Loucy (cell line): Measurements from ENCODE around the gene KLHDC10.
"Not testable (repeated sequence)": the region's sequence is repeated elsewhere in the genome, so short reads cannot be mapped to it uniquely, and the experiment has no call there.

Experiments used
- H2AFZ ChIP-seq: fragments of 200-600 bp; sonication (generic); 2 replicates; pipeline ENCODE4 v1.6.0; 2016; ENCODE audit warnings: antibody characterized with exemption, mild to moderate bottlenecking, low read length, moderate library complexity
- H3F3A ChIP-seq: fragments of 200-600 bp; 2 replicates; pipeline ENCODE4 v1.6.0; 2016; ENCODE audit warnings: antibody characterized with exemption, low read depth, mild to moderate bottlenecking
- H3K27me3 ChIP-seq: fragments of 200-600 bp; sonication (generic); 2 replicates; pipeline ENCODE4 v1.6.1; 2014; ENCODE audit warnings: low read length, mild to moderate bottlenecking; ENCODE audit not compliant: insufficient read depth, poor library complexity, severe bottlenecking
- H3K36me3 ChIP-seq: fragments of 200-600 bp; sonication (generic); 2 replicates; pipeline ENCODE4 v1.6.1; 2016; ENCODE audit warnings: low read length; ENCODE audit not compliant: insufficient read depth
- H3K4me1 ChIP-seq: fragments of 200-600 bp; sonication (generic); 2 replicates; pipeline ENCODE4 v1.5.1; 2014; ENCODE audit warnings: low read length, mild to moderate bottlenecking; ENCODE audit not compliant: insufficient read depth, poor library complexity, severe bottlenecking
- H3K4me2 ChIP-seq: fragments of 200-600 bp; sonication (generic); 2 replicates; pipeline ENCODE4 v1.6.0; 2014; ENCODE audit warnings: antibody characterized with exemption, low read length, low read depth, mild to moderate bottlenecking; ENCODE audit not compliant: poor library complexity, severe bottlenecking
- H3K4me3 ChIP-seq: fragments of 200-600 bp; sonication (generic); 2 replicates; pipeline ENCODE4 v1.5.1; 2014; ENCODE audit warnings: low read length, mild to moderate bottlenecking, mixed read lengths; ENCODE audit not compliant: poor library complexity, severe bottlenecking
- H3K79me2 ChIP-seq: fragments of 200-600 bp; sonication (generic); 2 replicates; pipeline ENCODE4 v1.6.1; 2014; ENCODE audit warnings: low read length; ENCODE audit not compliant: insufficient read depth
- H3K9ac ChIP-seq: fragments of 200-600 bp; sonication (generic); 2 replicates; pipeline ENCODE4 v1.6.0; 2014; ENCODE audit warnings: mild to moderate bottlenecking, low read depth, low read length, moderate library complexity; ENCODE audit not compliant: poor library complexity, severe bottlenecking
- H3K9me2 ChIP-seq: fragments of 200-600 bp; sonication (generic); replicated peaks from 2 replicates; pipeline ENCODE4 v1.6.1; 2016; ENCODE audit warnings: low read depth, low read length, mixed read lengths
- H3K9me3 ChIP-seq: fragments of 200-600 bp; sonication (generic); 2 replicates; pipeline ENCODE4 v1.6.1; 2014; ENCODE audit warnings: mild to moderate bottlenecking, antibody characterized with exemption, low read length, low read depth; ENCODE audit not compliant: insufficient read depth
- H4K20me1 ChIP-seq: fragments of 200-600 bp; sonication (generic); 2 replicates; pipeline ENCODE4 v1.6.0; 2014; ENCODE audit warnings: antibody characterized with exemption, low read length, mild to moderate bottlenecking; ENCODE audit not compliant: insufficient read depth, poor library complexity, severe bottlenecking
- EZH2phosphoT487 ChIP-seq: fragments of 200-600 bp; IDR thresholded peaks from 2 replicates; pipeline ENCODE4 v1.6.1; 2018; ENCODE audit warnings: antibody characterized with exemption, mild to moderate bottlenecking, moderate library complexity, borderline replicate concordance
- TF ChIP-seq, protein P1 (sequence below): fragments of 200-600 bp; sonication (generic); conservative IDR thresholded peaks from 2 replicates; pipeline ENCODE4 v1.5.1; 2014; ENCODE audit warnings: mild to moderate bottlenecking, antibody characterized with exemption, low read length

KLHDC10 gene

DNA sequence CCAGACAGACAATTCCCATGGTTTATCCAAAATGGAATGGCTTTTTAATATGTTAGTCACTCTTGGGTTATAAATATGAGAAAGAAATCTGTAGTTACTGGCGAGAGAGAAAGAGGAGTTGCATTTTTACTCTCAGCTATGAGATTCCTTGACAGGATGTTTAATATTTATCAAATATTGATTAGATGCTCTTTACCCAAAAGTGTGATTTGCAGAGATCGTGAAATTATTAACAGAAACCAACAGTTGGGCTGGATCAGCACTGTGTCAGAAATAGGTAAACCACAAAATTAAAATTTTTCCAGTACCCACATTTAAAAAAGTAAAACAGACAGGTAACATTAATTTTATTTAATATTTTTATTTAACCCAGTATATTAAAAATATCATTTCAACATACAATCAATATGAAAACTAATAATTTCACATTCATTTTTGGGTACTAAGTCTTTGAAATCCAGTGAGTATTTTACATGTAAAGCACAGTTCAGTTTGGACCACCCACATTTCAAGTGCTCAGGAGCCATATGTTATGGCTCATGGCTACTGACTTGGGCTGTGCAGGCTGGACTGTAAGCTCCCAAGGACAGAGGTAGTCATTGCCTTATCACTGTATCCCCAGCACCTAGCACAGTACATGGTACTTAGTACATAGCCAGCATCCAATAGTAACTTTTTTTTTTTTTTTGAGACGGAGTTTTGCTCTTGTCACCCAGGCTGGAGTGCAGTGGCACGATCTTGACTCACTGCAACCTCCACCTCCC is 42.5 kb downstream of the KLHDC10 start:
- Histone ChIP-seq H3K4me1 (no peaks in the 10 kb centered on the region), H3K4me2 (no peak overlapping the region), H3K4me3 (no peak overlapping the region), H3K9me2 (no peaks in the 10 kb centered on the region), H3K79me2 (no peaks in the 10 kb centered on the region), H4K20me1 (no peaks in the 10 kb centered on the region), H3K27me3 (no peaks in the 10 kb centered on the region), H3K36me3 (no peaks in the 10 kb centered on the region), H3K9me3 (no peaks in the 10 kb centered on the region), H3F3A (no peaks in the 10 kb centered on the region), H3K9ac (no peak overlapping the region), H2AFZ (no peak overlapping the region)
- TF ChIP-seq, protein P1, sequence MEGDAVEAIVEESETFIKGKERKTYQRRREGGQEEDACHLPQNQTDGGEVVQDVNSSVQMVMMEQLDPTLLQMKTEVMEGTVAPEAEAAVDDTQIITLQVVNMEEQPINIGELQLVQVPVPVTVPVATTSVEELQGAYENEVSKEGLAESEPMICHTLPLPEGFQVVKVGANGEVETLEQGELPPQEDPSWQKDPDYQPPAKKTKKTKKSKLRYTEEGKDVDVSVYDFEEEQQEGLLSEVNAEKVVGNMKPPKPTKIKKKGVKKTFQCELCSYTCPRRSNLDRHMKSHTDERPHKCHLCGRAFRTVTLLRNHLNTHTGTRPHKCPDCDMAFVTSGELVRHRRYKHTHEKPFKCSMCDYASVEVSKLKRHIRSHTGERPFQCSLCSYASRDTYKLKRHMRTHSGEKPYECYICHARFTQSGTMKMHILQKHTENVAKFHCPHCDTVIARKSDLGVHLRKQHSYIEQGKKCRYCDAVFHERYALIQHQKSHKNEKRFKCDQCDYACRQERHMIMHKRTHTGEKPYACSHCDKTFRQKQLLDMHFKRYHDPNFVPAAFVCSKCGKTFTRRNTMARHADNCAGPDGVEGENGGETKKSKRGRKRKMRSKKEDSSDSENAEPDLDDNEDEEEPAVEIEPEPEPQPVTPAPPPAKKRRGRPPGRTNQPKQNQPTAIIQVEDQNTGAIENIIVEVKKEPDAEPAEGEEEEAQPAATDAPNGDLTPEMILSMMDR: no peak
- no peak for TF ChIP-seq EZH2phosphoT487

DNA sequence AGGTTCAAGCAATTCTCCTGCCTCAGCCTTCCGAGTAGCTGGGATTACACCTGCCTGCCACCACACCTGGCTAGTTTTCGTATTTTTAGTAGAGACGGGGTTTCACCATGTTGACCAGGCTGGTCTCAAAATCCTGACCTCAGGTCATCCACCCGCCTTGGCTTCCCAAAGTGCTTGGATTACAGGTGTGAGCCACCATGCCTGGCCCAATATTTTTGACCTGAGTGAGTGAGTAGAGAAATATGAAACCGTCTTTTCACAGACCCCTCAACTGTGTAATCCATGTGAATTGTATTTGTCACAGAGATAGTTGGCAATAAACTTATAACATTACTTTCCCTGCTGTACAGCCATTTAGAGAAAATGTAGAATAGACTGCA is 43.1 kb downstream of the KLHDC10 start:
- not testable (repeated sequence) for H3K9ac ChIP-seq, H3K4me3 ChIP-seq, H3K9me3 ChIP-seq, H3K79me2 ChIP-seq, H3F3A ChIP-seq, H4K20me1 ChIP-seq, H3K27me3 ChIP-seq, H2AFZ ChIP-seq, H3K9me2 ChIP-seq, H3K4me2 ChIP-seq, H3K4me1 ChIP-seq, H3K36me3 ChIP-seq

DNA sequence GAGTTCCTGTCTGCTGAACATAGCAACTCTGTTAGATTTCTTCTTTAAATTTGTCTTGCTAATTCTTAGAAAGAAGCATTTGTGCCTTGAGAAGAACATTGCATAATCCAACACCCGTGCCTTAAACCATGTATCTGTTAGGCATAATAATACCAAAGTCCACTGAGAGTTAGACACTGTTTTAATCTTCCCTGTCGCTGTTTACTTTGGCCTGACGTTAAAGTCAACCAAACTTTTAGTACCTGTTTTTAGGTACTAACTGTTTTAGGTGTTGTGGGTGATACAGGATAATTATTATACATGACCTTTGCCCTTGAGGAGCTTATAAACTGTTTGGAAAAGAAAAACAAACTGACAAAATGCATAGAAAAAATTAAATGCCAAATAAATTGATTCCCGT is 43.6 kb downstream of the KLHDC10 start:
- H3K9me2 ChIP-seq: no peaks in the 10 kb centered on the region

DNA sequence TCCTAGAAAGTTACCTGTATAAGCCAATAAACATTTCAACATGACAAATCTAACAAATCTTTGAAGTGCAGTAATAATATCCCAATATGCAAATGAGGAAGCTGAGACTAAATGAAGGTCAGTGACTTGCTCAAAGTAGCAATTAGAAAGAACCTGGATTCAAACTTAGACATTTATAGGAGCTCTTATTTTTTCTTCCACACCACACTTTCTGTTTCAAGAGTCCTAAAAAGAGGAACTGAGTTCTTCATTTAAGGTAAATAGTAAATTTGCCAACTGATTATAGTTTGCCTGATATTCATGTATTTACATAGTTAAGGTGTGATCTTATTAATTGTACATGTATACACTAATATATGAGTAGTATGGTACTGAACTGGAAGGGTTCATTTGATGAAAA is 44.0 kb downstream of the KLHDC10 start:
- H3F3A ChIP-seq: no peaks in the 10 kb centered on the region
- no peaks in the 10 kb centered on the region for H3K4me1 ChIP-seq
- H3K79me2 ChIP-seq: no peaks in the 10 kb centered on the region
- H3K9me3 ChIP-seq: no peaks in the 10 kb centered on the region
- H3K9ac ChIP-seq: no peak overlapping the region
- H3K9me2 ChIP-seq: no peaks in the 10 kb centered on the region
- no peaks in the 10 kb centered on the region for H3K27me3 ChIP-seq
- no peaks in the 10 kb centered on the region for H4K20me1 ChIP-seq
- H3K4me3 ChIP-seq: no peak overlapping the region
- no peak overlapping the region for H2AFZ ChIP-seq
- no peaks in the 10 kb centered on the region for H3K36me3 ChIP-seq
- H3K4me2 ChIP-seq: no peak overlapping the region
- TF ChIP-seq, protein P1: no peak
- TF ChIP-seq EZH2phosphoT487: no peak

More for the DNA sequence above, 43.6 kb downstream of the KLHDC10 start:
- Histone ChIP-seq H3K4me3 (no peak overlapping the region), H3K9me3 (no peaks in the 10 kb centered on the region), H4K20me1 (no peaks in the 10 kb centered on the region), H3K4me1 (no peaks in the 10 kb centered on the region), H3K79me2 (no peaks in the 10 kb centered on the region), H3K36me3 (no peaks in the 10 kb centered on the region), H2AFZ (no peak overlapping the region), H3K27me3 (no peaks in the 10 kb centered on the region), H3K4me2 (no peak overlapping the region), H3K9ac (no peak overlapping the region), H3F3A (no peaks in the 10 kb centered on the region)
- TF ChIP-seq EZH2phosphoT487: no peak
